ENCODE results near the gene QKI.

QKI gene

DNA sequence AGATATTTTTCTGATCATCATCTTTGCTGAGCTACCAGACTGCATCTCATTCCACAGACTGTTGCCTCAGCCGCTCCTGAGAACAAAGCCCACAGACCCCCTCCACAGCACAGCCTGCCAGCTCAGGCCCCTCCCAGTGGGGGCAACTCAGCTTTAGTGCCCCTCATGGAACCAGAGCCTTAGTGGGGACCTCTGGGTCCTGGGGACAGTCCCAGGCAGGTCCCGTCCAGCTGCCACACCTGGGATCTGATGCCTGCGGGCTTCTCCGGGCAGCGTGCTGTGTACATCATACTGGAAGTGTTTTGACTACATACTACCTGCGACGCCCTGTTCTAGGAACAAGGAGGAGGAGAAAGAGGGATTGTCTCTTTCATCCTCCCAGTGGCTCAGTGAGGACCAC lies 38.3 kb upstream of the QKI start:
- Histone ChIP-seq H4K20me1 (ENCODE audit: insufficient read depth, low read length, poor library complexity, severe bottlenecking) (no peaks in the 10 kb centered on the region), H3K4me2 (ENCODE audit: low read depth, low read length, poor library complexity, severe bottlenecking) (no peak overlapping the region)
- TF ChIP-seq EZH2phosphoT487 (IDR thresholded peaks at IDR 0.05; ENCODE audit: borderline replicate concordance): no peak
- TF ChIP-seq, protein P1, sequence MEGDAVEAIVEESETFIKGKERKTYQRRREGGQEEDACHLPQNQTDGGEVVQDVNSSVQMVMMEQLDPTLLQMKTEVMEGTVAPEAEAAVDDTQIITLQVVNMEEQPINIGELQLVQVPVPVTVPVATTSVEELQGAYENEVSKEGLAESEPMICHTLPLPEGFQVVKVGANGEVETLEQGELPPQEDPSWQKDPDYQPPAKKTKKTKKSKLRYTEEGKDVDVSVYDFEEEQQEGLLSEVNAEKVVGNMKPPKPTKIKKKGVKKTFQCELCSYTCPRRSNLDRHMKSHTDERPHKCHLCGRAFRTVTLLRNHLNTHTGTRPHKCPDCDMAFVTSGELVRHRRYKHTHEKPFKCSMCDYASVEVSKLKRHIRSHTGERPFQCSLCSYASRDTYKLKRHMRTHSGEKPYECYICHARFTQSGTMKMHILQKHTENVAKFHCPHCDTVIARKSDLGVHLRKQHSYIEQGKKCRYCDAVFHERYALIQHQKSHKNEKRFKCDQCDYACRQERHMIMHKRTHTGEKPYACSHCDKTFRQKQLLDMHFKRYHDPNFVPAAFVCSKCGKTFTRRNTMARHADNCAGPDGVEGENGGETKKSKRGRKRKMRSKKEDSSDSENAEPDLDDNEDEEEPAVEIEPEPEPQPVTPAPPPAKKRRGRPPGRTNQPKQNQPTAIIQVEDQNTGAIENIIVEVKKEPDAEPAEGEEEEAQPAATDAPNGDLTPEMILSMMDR (conservative IDR thresholded peaks at IDR 0.05; ENCODE audit: low read length): no peak

DNA sequence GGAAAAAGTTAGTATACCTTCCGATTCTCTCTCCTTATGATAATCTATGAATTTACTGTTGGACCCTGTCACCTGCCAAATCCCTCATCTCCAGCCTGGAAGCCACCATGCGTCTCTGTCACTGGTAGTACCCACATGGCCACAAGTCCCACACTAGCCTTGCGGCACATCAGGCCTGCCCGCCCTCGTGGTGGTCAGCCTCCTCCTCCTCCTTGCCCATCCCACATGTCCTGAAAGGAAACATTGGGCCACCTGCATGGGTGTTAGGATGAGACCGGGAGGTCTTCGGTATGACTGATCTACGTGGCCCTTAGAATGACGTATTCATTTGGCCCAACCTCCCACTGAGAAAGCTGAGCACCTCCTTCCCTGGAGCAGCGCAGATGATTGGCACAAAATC lies 37.0 kb upstream of the QKI start:
- Histone ChIP-seq H2AFZ (ENCODE audit: low read length) (no peak overlapping the region), H3K9ac (ENCODE audit: low read depth, low read length, poor library complexity, severe bottlenecking) (no peak overlapping the region), H3K27me3 (ENCODE audit: insufficient read depth, low read length, poor library complexity, severe bottlenecking) (no peaks in the 10 kb centered on the region), H3F3A (ENCODE audit: low read depth) (no peaks in the 10 kb centered on the region), H3K4me3 (ENCODE audit: low read length, poor library complexity, severe bottlenecking) (no peak overlapping the region), H3K9me2 (replicated peaks; ENCODE audit: low read depth, low read length) (no peaks in the 10 kb centered on the region), H3K4me1 (ENCODE audit: insufficient read depth, low read length, poor library complexity, severe bottlenecking) (no peaks in the 10 kb centered on the region), H3K4me2 (ENCODE audit: low read depth, low read length, poor library complexity, severe bottlenecking) (no peak overlapping the region), H3K9me3 (ENCODE audit: insufficient read depth, low read depth, low read length) (peaks cover 10% of the 10 kb centered on the region; the same call in 1 of the 2 replicates), H3K79me2 (ENCODE audit: insufficient read depth, low read length) (no peaks in the 10 kb centered on the region), H4K20me1 (ENCODE audit: insufficient read depth, low read length, poor library complexity, severe bottlenecking) (no peaks in the 10 kb centered on the region), H3K36me3 (ENCODE audit: insufficient read depth, low read length) (no peaks in the 10 kb centered on the region)
- no peak for TF ChIP-seq EZH2phosphoT487 (IDR thresholded peaks at IDR 0.05; ENCODE audit: borderline replicate concordance)
- TF ChIP-seq, protein P1 (conservative IDR thresholded peaks at IDR 0.05; ENCODE audit: low read length): no peak

More for the DNA sequence above, 38.3 kb upstream of the QKI start:
- Histone ChIP-seq H3K9me2 (replicated peaks; ENCODE audit: low read depth, low read length) (no peaks in the 10 kb centered on the region), H3F3A (ENCODE audit: low read depth) (no peaks in the 10 kb centered on the region), H3K9ac (ENCODE audit: low read depth, low read length, poor library complexity, severe bottlenecking) (no peak overlapping the region), H3K4me3 (ENCODE audit: low read length, poor library complexity, severe bottlenecking) (no peak overlapping the region), H3K79me2 (ENCODE audit: insufficient read depth, low read length) (no peaks in the 10 kb centered on the region), H3K27me3 (ENCODE audit: insufficient read depth, low read length, poor library complexity, severe bottlenecking) (no peaks in the 10 kb centered on the region), H3K36me3 (ENCODE audit: insufficient read depth, low read length) (no peaks in the 10 kb centered on the region), H3K4me1 (ENCODE audit: insufficient read depth, low read length, poor library complexity, severe bottlenecking) (no peaks in the 10 kb centered on the region), H3K9me3 (ENCODE audit: insufficient read depth, low read depth, low read length) (peaks cover 10% of the 10 kb centered on the region; the same call in 1 of the 2 replicates), H2AFZ (ENCODE audit: low read length) (no peak overlapping the region)

DNA sequence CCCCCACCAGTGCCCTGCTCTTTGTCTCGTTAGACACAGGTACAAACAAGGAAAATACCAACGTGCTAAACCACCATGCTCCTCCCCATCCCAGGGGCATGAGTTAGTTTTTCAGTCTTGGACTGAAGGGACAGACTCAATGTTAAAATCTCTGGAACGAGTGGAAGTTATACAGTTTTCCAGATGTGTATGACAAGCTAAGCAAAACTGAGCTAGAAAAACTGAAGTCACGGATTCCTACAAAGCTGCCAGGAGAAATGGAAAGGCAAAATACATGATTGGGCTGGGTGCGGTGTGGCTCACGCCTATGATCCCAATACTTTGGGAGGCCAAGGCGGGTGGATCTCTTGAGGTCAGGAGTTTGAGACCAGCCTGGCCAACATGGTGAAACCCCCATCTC lies 34.3 kb upstream of the QKI start:
- Histone ChIP-seq H3K9me3 (ENCODE audit: insufficient read depth, low read depth, low read length) (peaks cover 10% of the 10 kb centered on the region; the same call in 1 of the 2 replicates), H3K9me2 (replicated peaks; ENCODE audit: low read depth, low read length) (no peaks in the 10 kb centered on the region), H3F3A (ENCODE audit: low read depth) (no peaks in the 10 kb centered on the region), H4K20me1 (ENCODE audit: insufficient read depth, low read length, poor library complexity, severe bottlenecking) (no peaks in the 10 kb centered on the region), H3K27me3 (ENCODE audit: insufficient read depth, low read length, poor library complexity, severe bottlenecking) (no peaks in the 10 kb centered on the region), H3K79me2 (ENCODE audit: insufficient read depth, low read length) (no peaks in the 10 kb centered on the region), H2AFZ (ENCODE audit: low read length) (no peak overlapping the region), H3K9ac (ENCODE audit: low read depth, low read length, poor library complexity, severe bottlenecking) (no peak overlapping the region), H3K36me3 (ENCODE audit: insufficient read depth, low read length) (no peaks in the 10 kb centered on the region), H3K4me2 (ENCODE audit: low read depth, low read length, poor library complexity, severe bottlenecking) (no peak overlapping the region), H3K4me1 (ENCODE audit: insufficient read depth, low read length, poor library complexity, severe bottlenecking) (no peaks in the 10 kb centered on the region), H3K4me3 (ENCODE audit: low read length, poor library complexity, severe bottlenecking) (no peak overlapping the region)
- no peak for TF ChIP-seq EZH2phosphoT487 (IDR thresholded peaks at IDR 0.05; ENCODE audit: borderline replicate concordance)
- TF ChIP-seq, protein P1 (conservative IDR thresholded peaks at IDR 0.05; ENCODE audit: low read length): no peak
